Measurements from ENCODE around the gene NFATC2. TPM values are rescaled to one million over a fixed set of nuclear protein-coding genes. Genes with fewer than 3 reads are reported as not detected.

The NFATC2 gene
- total RNA-seq, 1 experiment from 2014 or later: 5.0 TPM

DNA sequence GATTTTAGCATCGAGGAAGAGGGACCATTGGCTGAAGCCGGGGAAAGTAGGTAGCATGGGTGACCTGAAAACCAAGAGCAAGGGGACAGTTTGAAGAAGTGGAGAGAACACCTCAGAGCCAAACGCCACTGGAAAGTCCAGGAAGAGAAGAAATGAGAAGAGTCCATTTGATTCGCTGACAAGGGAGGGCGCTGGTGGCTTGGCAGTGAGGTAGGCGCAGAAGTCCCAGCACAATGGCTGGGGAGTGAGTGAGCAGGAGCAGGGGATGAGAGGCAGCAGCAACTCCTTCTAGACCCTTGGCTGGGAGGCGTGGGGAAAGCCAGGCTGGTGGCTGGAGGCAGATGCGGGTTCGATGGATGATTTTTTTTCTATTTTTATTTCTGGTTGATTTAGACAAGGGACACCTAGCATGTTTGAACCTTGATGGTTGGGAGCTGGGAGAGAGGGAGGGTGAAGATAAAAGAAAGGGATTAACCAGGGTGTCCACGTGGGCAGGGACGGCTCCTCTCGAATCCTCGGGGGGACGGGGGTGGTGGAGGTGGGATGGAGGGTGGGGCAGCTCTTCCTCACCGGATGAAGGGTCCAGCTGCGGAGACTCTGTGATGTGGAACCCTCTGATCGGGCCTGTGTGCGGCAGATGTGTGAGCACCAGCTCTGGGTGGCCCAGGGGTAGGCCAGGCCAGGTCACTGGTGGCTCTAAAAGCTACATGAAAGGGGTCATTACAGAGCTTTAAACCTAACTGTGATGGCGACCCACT, 164.2 kb downstream of the NFATC2 start:
- no peak overlapping the region for H3K9ac ChIP-seq (ENCODE audit: low read length)
- H3K36me3 ChIP-seq (ENCODE audit: control insufficient read depth in 1 of 2, insufficient read depth in 2 of 2, low read length in 2 of 2): no peaks in the 10 kb centered on the region
- ChIA-PET CTCF (interaction anchor here (1.0 to 3.4 kb wide), 3 partner anchors 217 to 705 kb away, joined by 3 to 19 read pairs (median 3); no protein-coding TSS in a partner anchor), POLR2A (no interaction called here), RAD21 (ENCODE audit: low non-redundant PET in 1 of 2, low total read pairs in 2 of 2, uncharacterized antibody in 2 of 2, unreplicated experiment in 2 of 2) (interaction anchor here in 1 of 2 experiments (1.3 kb wide), 1 partner anchor 216 kb away, joined by 6 read pairs; no protein-coding TSS in a partner anchor)
- H2AFZ ChIP-seq (ENCODE audit: low read depth, low read length, poor library complexity, severe bottlenecking): no peak overlapping the region
- intact Hi-C loops (cut with micrococcal nuclease): no loop called here
- peaks cover 3 to 8% of the 10 kb centered on the region in 2 experiments; a peak in 2 of 4 replicates for H3K4me1 ChIP-seq (ENCODE audit: control insufficient read depth in 1 of 2, insufficient read depth in 2 of 2, low read length in 2 of 2)
- H4K20me1 ChIP-seq (ENCODE audit: insufficient read depth): no peaks in the 10 kb centered on the region
- H3K4me3 ChIP-seq (replicated peaks in 1 of 2; ENCODE audit: low read depth in 1 of 2, low read length in 2 of 2): no peak overlapping the region
- H3K79me2 ChIP-seq (ENCODE audit: insufficient read depth, low read length): no peaks in the 10 kb centered on the region
- TF ChIP-seq MAX (IDR thresholded peaks at IDR 0.05): no peak
- TF ChIP-seq RAD21 (IDR thresholded peaks at IDR 0.05; ENCODE audit: low read depth): peak; percentile 77
- TF ChIP-seq, protein P1, sequence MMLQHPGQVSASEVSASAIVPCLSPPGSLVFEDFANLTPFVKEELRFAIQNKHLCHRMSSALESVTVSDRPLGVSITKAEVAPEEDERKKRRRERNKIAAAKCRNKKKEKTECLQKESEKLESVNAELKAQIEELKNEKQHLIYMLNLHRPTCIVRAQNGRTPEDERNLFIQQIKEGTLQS (IDR thresholded peaks at IDR 0.05): no peak
- TF ChIP-seq, protein P2, sequence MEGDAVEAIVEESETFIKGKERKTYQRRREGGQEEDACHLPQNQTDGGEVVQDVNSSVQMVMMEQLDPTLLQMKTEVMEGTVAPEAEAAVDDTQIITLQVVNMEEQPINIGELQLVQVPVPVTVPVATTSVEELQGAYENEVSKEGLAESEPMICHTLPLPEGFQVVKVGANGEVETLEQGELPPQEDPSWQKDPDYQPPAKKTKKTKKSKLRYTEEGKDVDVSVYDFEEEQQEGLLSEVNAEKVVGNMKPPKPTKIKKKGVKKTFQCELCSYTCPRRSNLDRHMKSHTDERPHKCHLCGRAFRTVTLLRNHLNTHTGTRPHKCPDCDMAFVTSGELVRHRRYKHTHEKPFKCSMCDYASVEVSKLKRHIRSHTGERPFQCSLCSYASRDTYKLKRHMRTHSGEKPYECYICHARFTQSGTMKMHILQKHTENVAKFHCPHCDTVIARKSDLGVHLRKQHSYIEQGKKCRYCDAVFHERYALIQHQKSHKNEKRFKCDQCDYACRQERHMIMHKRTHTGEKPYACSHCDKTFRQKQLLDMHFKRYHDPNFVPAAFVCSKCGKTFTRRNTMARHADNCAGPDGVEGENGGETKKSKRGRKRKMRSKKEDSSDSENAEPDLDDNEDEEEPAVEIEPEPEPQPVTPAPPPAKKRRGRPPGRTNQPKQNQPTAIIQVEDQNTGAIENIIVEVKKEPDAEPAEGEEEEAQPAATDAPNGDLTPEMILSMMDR (IDR thresholded peaks at IDR 0.05 in 2 of 3, conservative IDR thresholded peaks at IDR 0.05 in 1 of 3; ENCODE audit: borderline replicate concordance in 1 of 3, insufficient read depth in 1 of 3, low read depth in 2 of 3, low read length in 2 of 3): peak; percentile 23 to 55 (median 27); a peak in 4 of 6 replicates
- TF ChIP-seq TCF7L2 (IDR thresholded peaks at IDR 0.05; ENCODE audit: borderline replicate concordance, extremely low read depth, insufficient read depth, insufficient read length): no peak
- ATAC-seq (peak; percentile 71; the same call in 1 of the 2 replicates), DNase-seq (ENCODE audit: low read depth, low spot score) (no peak)
- no peak overlapping the region for H3K4me2 ChIP-seq (ENCODE audit: low read length)
- H3K27ac ChIP-seq (ENCODE audit: low read depth, low read length): no peak overlapping the region
- BruUV-seq (replicated peaks): no TSS peak
- no peaks in the 10 kb centered on the region for H3K9me2 ChIP-seq (ENCODE audit: insufficient read depth)
- H3K9me3 ChIP-seq (ENCODE audit: control insufficient read depth in 1 of 2, insufficient read depth in 1 of 2, low read depth in 1 of 2, low read length in 2 of 2): no peaks in the 10 kb centered on the region
- no peaks in the 10 kb centered on the region for H3K27me3 ChIP-seq (ENCODE audit: insufficient read depth, low read length)

Data from HCT116 (cell line).